ENCODE measurements around the gene CASP3. TPM values are rescaled to one million over a fixed set of nuclear protein-coding genes. Genes with fewer than 3 reads are reported as not detected.
"Not testable (repeated sequence)": the region's sequence is repeated elsewhere in the genome, so short reads cannot be mapped to it uniquely, and the experiment has no call there.

Gene CASP3
- total RNA-seq, 1 donor from 2014 or later = 23.6 TPM

- DNase-seq = no peak
Observed at GRCh38 chr4:184596617-184597185, 52.5 kb downstream of the CASP3 start.

GRCh38 chr4:184596044-184596616, 53.1 kb downstream of the CASP3 start:
- DNase-seq = peak; percentile 22

GRCh38 chr4:184595430-184595829, 53.8 kb downstream of the CASP3 start:
- DNase-seq = no peak

GRCh38 chr4:184593461-184593860, 55.8 kb downstream of the CASP3 start:
- no peak for DNase-seq

DNA sequence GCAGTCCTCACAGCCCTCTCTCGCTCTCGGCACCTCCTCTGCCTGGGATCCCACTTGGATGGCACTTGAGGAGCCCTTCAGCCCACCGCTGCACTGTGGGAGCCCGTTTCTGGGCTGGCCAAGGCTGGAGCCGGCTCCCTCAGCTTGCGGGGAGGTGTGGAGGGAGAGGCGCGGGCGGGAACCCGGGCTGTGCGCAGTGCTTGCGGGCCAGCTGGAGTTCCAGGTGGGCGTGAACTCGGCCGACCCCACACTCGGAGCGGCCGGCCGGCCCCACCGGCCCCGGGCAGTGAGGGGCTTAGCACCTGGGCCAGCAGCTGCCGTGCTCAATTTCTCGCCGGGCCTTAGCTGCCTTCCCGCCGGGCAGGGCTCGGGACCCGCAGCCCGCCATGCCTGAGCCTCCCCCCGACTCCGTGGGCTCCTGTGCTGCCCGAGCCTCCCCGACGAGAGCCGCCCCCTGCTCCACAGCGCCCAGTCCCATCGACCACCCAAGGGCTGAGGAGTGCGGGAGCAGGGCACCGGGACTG, 57.4 kb downstream of the CASP3 start:
- not testable (repeated sequence) for DNase-seq

DNA sequence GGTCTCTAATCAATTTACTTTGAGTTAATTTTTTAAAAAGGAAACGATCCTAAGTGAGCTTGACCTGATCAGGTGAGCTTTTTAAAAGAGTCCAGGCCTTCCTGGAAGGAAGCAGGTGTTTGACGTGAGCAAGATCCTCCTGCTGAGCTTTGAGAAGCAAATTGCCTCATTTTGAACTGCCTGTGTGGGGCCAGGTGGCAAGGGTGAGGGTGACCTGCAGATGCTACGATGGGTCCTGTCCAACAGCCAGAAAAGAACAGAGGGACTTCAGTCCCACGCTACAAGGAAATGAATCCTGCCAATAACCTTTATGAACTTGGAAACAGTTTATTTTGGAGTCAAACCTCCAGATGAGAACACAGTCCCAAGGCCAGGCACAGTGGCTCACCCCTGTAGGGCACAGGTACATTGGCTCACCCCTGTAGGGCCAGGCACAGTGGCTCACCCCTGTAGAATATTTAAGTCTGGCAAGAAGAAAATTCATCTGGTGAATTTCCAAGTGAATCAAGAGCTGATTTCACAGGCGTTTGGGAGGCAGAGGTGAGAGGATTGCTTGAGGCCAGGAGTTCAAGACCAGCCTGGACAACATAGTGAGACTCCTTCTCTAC, 58.1 kb downstream of the CASP3 start:
- DNase-seq = no peak

GRCh38 chr4:184590196-184590595, 59.1 kb downstream of the CASP3 start:
- DNase-seq = no peak

DNA sequence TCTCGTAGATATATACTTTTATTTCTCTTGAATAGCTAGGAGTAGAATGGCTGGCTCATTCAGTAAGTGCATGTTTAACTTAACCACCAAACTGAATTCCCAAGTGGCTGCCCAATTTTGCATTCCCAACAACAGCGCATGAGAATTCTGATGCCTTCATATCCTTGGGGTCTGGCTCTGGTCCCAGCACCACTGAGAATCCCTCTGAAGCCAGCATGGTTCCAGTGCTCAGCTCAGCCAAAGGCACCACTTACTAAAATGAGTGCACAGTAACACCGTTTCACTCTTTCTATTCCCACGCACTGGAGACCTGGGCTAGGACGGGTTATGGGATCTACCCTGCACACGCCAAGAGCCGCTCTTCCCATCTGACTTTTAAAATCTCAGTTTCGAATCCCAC, 60.4 kb downstream of the CASP3 start:
- DNase-seq = no peak

GRCh38 chr4:184587701-184588100, 61.5 kb downstream of the CASP3 start:
- DNase-seq = no peak

DNA sequence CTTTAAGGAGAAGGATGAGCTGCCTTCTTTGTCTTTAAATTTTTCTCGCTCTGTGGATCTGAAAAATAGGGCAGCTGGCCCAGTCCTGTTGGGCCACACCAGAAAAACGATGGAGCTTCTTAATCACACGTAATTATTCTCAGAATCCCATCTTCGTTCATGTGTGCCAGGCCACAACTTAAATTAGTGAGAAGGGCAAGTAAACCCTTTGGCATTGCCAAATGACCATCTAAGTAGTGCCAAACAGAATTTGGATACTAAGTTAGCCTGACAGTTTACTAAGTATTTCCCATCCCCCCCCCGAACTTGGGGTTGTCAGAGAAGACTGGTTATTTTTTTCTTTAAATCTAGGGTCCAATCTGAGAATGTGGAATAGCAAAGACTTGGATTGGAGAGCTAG, 62.0 kb downstream of the CASP3 start:
- no peak for DNase-seq

DNA sequence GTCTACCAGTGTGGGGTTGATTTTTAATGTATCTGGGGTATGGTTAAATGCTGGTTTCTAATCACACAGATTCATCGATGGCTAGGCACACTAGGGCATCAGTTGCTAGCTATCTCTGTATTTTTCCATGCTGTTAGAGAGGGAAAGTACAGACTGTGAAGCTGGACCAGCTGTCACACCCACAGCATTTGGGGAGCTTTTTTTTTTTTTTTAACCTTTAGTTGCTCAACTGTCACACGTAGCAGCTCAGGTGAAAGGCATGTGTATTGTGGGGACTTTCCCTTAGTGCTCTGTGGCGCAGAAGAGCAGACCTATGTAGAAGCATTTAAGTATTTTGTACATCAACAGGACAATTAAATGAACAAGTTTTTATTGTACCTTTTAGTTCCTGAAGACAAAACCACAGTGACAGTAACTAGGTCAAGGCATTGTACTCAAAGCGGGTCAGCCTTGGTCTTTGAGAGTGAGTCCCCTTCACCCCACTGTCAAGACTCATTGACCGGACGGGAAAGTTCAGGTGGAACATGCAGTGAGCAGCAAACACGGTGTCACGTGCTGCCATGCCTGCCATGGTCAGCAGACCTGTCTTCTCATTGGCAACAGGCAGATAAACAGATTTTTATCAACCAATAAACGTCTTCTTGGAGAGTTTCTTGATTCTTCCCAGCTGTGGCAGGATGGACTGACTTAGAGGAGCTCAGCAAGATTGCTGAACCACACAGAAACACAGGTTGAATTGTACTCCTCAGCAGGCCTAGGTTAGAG, 65.3 kb downstream of the CASP3 start:
- DNase-seq = no peak

Other genes starting within 250 kb of the CASP3 start
- gene IRF2, start 174.9 kb downstream of the CASP3 start, total RNA-seq = 27.0 TPM
- gene PRIMPOL, start 291 bp upstream of the CASP3 start, total RNA-seq = 28.3 TPM
- 16.8 TPM for gene CENPU, start 84.6 kb upstream of the CASP3 start, total RNA-seq
- 370 TPM for gene ACSL1, start 176.5 kb upstream of the CASP3 start, total RNA-seq